GM12878 (cell line): ENCODE results near the gene RNF126. TPM values are rescaled to one million over a fixed set of nuclear protein-coding genes. Genes with fewer than 3 reads are reported as not detected.
A peak's percentile ranks its signal among the peaks of the same experiment; 100 is the strongest.

Experiments
- ATAC-seq: fragments of 200-7000 bp; cut with Tn5 transposase; 3 replicates; pipeline ENCODE4 v1.9.1; 2020; ENCODE audit warnings: mild to moderate bottlenecking, moderate library complexity
- BruUV-seq: library from RNA; stranded (reverse); fragments of 400-500 nt; replicated peaks from 2 replicates; lab custom pipeline; 2021; lab: Mats Ljungman, UMichigan
- CTCF ChIA-PET: fragments of 300-600 bp; sonication (Branson Sonifier 250); formaldehyde crosslinking; extraction: SDS; loops from one replicate; lab custom pipeline; 2021; ENCODE audit warnings: inconsistent platforms; lab: Yijun Ruan, JAX
- POLR2A ChIA-PET: fragments of 350-600 bp; formaldehyde crosslinking; extraction: SDS; loops from one replicate; lab custom pipeline; 2021; ENCODE audit warnings: inconsistent platforms; lab: Charles Lee
- RAD21 ChIA-PET: fragments of 300-600 bp; sonication (Branson Sonifier 250); formaldehyde crosslinking; loops from one replicate; lab custom pipeline; 2023; ENCODE audit warnings: antibody characterized with exemption; ENCODE audit not compliant: unreplicated experiment; lab: Charles Lee
- SMC1A ChIA-PET: fragments of 300-600 bp; sonication (Branson Sonifier 250); formaldehyde crosslinking; loops from one replicate; lab custom pipeline; 2023; ENCODE audit not compliant: unreplicated experiment, uncharacterized antibody; lab: Charles Lee
- DNase-seq: peaks from one replicate; pipeline ENCODE4 v3.0.0-alpha.2; 2011; ENCODE audit warnings: low read depth, low spot score
- FAIRE-seq: peaks from 3 replicates; lab custom pipeline; 2011; peaks lifted over from hg19 to GRCh38; lab: Jason Lieb, UNC
- H2AFZ ChIP-seq: 2 replicates; pipeline ENCODE4 v1.6.0; 2011; ENCODE audit warnings: low read depth, low read length, control low read depth; ENCODE audit not compliant: control insufficient read depth
- H3K27ac ChIP-seq: 2 replicates; pipeline ENCODE4 v1.5.1; 2011; ENCODE audit warnings: control low read depth; ENCODE audit not compliant: control insufficient read depth, insufficient read depth
- H3K27me3 ChIP-seq, 2 experiments: replicated peaks in 1 of 2; 2 replicates each; pipeline versions ENCODE4 v1.6.0 to v1.6.1; 2011; ENCODE audit warnings: low read length in 1 of 2; ENCODE audit not compliant: control insufficient read depth in 2 of 2, insufficient read depth in 2 of 2
- H3K36me3 ChIP-seq, 2 experiments: 2 replicates each; pipeline ENCODE4 v1.5.1; 2011; ENCODE audit warnings: low read length in 1 of 2; ENCODE audit not compliant: control insufficient read depth in 2 of 2, insufficient read depth in 2 of 2
- H3K4me1 ChIP-seq: 2 replicates; pipeline ENCODE4 v1.6.1; 2011; ENCODE audit warnings: mild to moderate bottlenecking, low read length, moderate library complexity, mixed read lengths; ENCODE audit not compliant: control insufficient read depth, insufficient read depth
- H3K4me2 ChIP-seq: 2 replicates; pipeline ENCODE4 v1.6.0; 2011; ENCODE audit warnings: control low read depth; ENCODE audit not compliant: control insufficient read depth, insufficient read depth
- H3K4me3 ChIP-seq: fragments of 200-600 bp; sonication (generic); 2 replicates; pipeline ENCODE4 v1.5.1; 2016
- H3K79me2 ChIP-seq: 2 replicates; pipeline ENCODE4 v1.6.0; 2011; ENCODE audit warnings: low read length; ENCODE audit not compliant: control insufficient read depth, insufficient read depth
- H3K9ac ChIP-seq: 2 replicates; pipeline ENCODE4 v1.8.0; 2011; ENCODE audit warnings: low read length, control low read depth, mixed read lengths; ENCODE audit not compliant: control insufficient read depth, insufficient read depth
- H3K9me3 ChIP-seq: replicated peaks from 3 replicates; pipeline ENCODE4 v1.5.1; 2011; ENCODE audit warnings: mild to moderate bottlenecking, low read length; ENCODE audit not compliant: control insufficient read depth, insufficient read depth
- H4K20me1 ChIP-seq: 2 replicates; pipeline ENCODE4 v1.6.0; 2011; ENCODE audit not compliant: control insufficient read depth, insufficient read depth
- ATF2 ChIP-seq: IDR thresholded peaks from 2 replicates; pipeline ENCODE4 v1.6.1; 2012; ENCODE audit warnings: low read length, inconsistent platforms
- BACH1 ChIP-seq: fragments of 450-650 bp; IDR thresholded peaks from 2 replicates; pipeline ENCODE4 v1.6.1; 2017; ENCODE audit warnings: mild to moderate bottlenecking, borderline replicate concordance
- BHLHE40 ChIP-seq, 2 experiments: fragments of 450-650 bp in 1 of 2; IDR thresholded peaks; 2 replicates each; pipeline ENCODE4 v1.6.1; 2011 to 2017; ENCODE audit warnings: low read depth in 2 of 2, borderline replicate concordance in 1 of 2, improper control_type of control experiment in 1 of 2, low read length in 1 of 2, mild to moderate bottlenecking in 1 of 2
- CHD1 ChIP-seq: IDR thresholded peaks from 2 replicates; pipeline ENCODE4 v1.6.1; 2012; ENCODE audit warnings: low read depth, low read length, improper control_type of control experiment
- E4F1 ChIP-seq: fragments of 450-650 bp; IDR thresholded peaks from 2 replicates; pipeline ENCODE4 v1.6.1; 2018; ENCODE audit warnings: borderline replicate concordance, mild to moderate bottlenecking; ENCODE audit not compliant: partially characterized antibody
- NR2C2 ChIP-seq: IDR thresholded peaks from 2 replicates; pipeline ENCODE4 v1.6.1; 2011; ENCODE audit warnings: borderline replicate concordance, low read depth; ENCODE audit not compliant: control insufficient read depth, insufficient read length
- NRF1 ChIP-seq: conservative IDR thresholded peaks from 2 replicates; pipeline ENCODE4 v1.6.1; 2011; ENCODE audit warnings: mild to moderate bottlenecking, low read depth, low read length, improper control_type of control experiment
- RCOR1 ChIP-seq: conservative IDR thresholded peaks from 2 replicates; pipeline ENCODE4 v1.6.1; 2012; ENCODE audit warnings: low read depth, low read length, improper control_type of control experiment
- ZBTB33 ChIP-seq: fragments of 450-650 bp; IDR thresholded peaks from 2 replicates; pipeline ENCODE4 v1.6.1; 2017; ENCODE audit warnings: mild to moderate bottlenecking
- ZBTB4 ChIP-seq: fragments of 450-650 bp; formaldehyde crosslinking; IDR thresholded peaks from 2 replicates; pipeline ENCODE4 v1.4.0; 2022; ENCODE audit warnings: mild to moderate bottlenecking, moderate library complexity
- ZNF207 ChIP-seq: fragments of 450-650 bp; IDR thresholded peaks from 2 replicates; pipeline ENCODE4 v1.6.1; 2014; ENCODE audit warnings: antibody characterized with exemption, mild to moderate bottlenecking, borderline replicate concordance
- WGBS: methylation state at CpG from one replicate; pipeline ENCODE4 v1.1.6; 2016; ENCODE audit warnings: low lambda C conversion rate; ENCODE audit not compliant: insufficient replicate concordance, insufficient coverage; ENCODE audit errors: missing lambda C conversion rate; 5-methylcytosine and 5-hydroxymethylcytosine counted together
- in situ Hi-C: fragments of 300-500 bp; cut with MboI; formaldehyde crosslinking; loops from 9 replicates; pipeline ENCODE4 v1.14.3; 2018; ENCODE audit warnings: mixed read lengths
- intact Hi-C: fragments of 100-400 bp; cut with micrococcal nuclease; formaldehyde crosslinking; loops from one replicate; pipeline ENCODE4 v1.14.2; 2022; ENCODE audit not compliant: unreplicated experiment
- polyA plus RNA-seq, 11 experiments: library from polyadenylated mRNA; depleted of rRNA in 4 of 11; unstranded in 6 of 11; stranded (reverse) in 5 of 11; fragments of >200 nt; fragmentation: Nextera tagmentation in 4 of 11; fragmentation: Illumina TruSeq in 1 of 11; extraction: Ambion mirVana in 4 of 11; extraction: Trizol in 1 of 11; gene quantifications; 1 replicate in 1 of 11; 2 replicates in 10 of 11; pipeline versions ENCODE4 v1.2.1 to v1.2.3, GENCODE V29; 2011 to 2016; ENCODE audit warnings: inconsistent platforms in 2 of 11, missing spikeins in 2 of 11, low read depth in 1 of 11
- total RNA-seq, 4 experiments: library from RNA; depleted of rRNA in 3 of 4; stranded (reverse); fragments of >200 nt in 3 of 4; fragmentation: Illumina TruSeq in 1 of 4; extraction: Trizol in 1 of 4; gene quantifications; 2 replicates each; pipeline versions ENCODE4 v1.2.1 to v1.2.3, GENCODE V29; 2013 to 2021

The RNF126 gene
- total and polyA plus RNA-seq, 10 of the 15 experiments (the other 5 are each of a cell fraction or from before 2014, with no cell fraction given): 0.45 to 100 (median 50.6) TPM

- Histone ChIP-seq H4K20me1 (no peaks in the 10 kb centered on the region; the same call in 1 of the 2 replicates), H3K4me1 (peaks cover 22% of the 10 kb centered on the region), H3K4me3 (no peak overlapping the region), H3K9ac (no peak overlapping the region), H3K36me3 (no peaks in the 10 kb centered on the region), H3K27me3 (no peaks in the 10 kb centered on the region), H3K27ac (no peak overlapping the region), H3K79me2 (no peaks in the 10 kb centered on the region), H3K9me3 (no peaks in the 10 kb centered on the region)
- CTCF ChIA-PET: interaction anchor here (0.8 to 1.9 kb wide), 3 partner anchors 41 to 60 kb away, joined by 3 to 10 read pairs (median 4); no protein-coding TSS in a partner anchor
- WGBS: 32% methylated on average over 11 of the region's 15 CpGs
- no TSS peak for BruUV-seq
- RAD21 ChIA-PET: interaction anchor here (1.3 to 1.6 kb wide), 2 partner anchors 52 to 57 kb away, joined by 3 to 4 read pairs; no protein-coding TSS in a partner anchor
- DNase-seq (no peak), FAIRE-seq (no peak), ATAC-seq (no peak)
- in situ Hi-C loops (no loop called here), intact Hi-C loops (no loop called here)
- POLR2A ChIA-PET: interaction anchor here (0.9 to 1.5 kb wide), 2 partner anchors 55 to 57 kb away, joined by 3 to 4 read pairs; no protein-coding TSS in a partner anchor
- no peak for TF ChIP-seq E4F1
- TF ChIP-seq ZBTB33: no peak
- TF ChIP-seq ATF2: no peak
- no peak for TF ChIP-seq NRF1
- TF ChIP-seq RCOR1: no peak
- TF ChIP-seq NR2C2: no peak
- TF ChIP-seq ZNF207: no peak
- no peak for TF ChIP-seq BHLHE40 (IDR thresholded peaks at IDR 0.05; ENCODE audit: borderline replicate concordance in 1 of 2, low read depth in 2 of 2, low read length in 1 of 2)
- TF ChIP-seq CHD1: no peak
- TF ChIP-seq ZBTB4 (CRISPR knock-in tag): no peak
- TF ChIP-seq BACH1: no peak
- TF ChIP-seq, all 136 proteins: peak for 0
- H2AFZ ChIP-seq: no peak overlapping the region
- SMC1A ChIA-PET: interaction anchor here (0.6 kb wide), 1 partner anchor 97 kb away, joined by 3 read pairs; no protein-coding TSS in a partner anchor
- 0 out of 2 replicates have a peak overlapping the region, but pooled peaks have one; percentile 25 for H3K4me2 ChIP-seq
Observed at GRCh38 chr19:677201-677600, 14.2 kb upstream of the RNF126 start.
